ENCODE results near the gene KRT84.

The KRT84 gene

GRCh38 chr12:52381206-52381605, 4.2 kb downstream of the KRT84 start:
- DNase-seq = no peak

GRCh38 chr12:52380271-52380694, 5.2 kb downstream of the KRT84 start:
- DNase-seq = no peak

GRCh38 chr12:52379536-52379935, 5.9 kb downstream of the KRT84 start:
- no peak for DNase-seq

GRCh38 chr12:52378091-52378490, 7.4 kb downstream of the KRT84 start:
- DNase-seq = no peak

- no peak for DNase-seq
These were observed 8.2 kb downstream of the KRT84 start for GRCh38 chr12:52377266-52377665.

GRCh38 chr12:52372216-52373154, 13.0 kb downstream of the KRT84 start:
- DNase-seq = no peak

GRCh38 chr12:52371716-52372115, 13.7 kb downstream of the KRT84 start:
- no peak for DNase-seq

GRCh38 chr12:52370926-52371608, 14.4 kb downstream of the KRT84 start:
- no peak for DNase-seq

GRCh38 chr12:52369809-52370208, 15.6 kb downstream of the KRT84 start:
- DNase-seq = no peak

- no peak for DNase-seq
These were observed 16.2 kb downstream of the KRT84 start for GRCh38 chr12:52369211-52369610.

GRCh38 chr12:52368508-52368907, 16.9 kb downstream of the KRT84 start:
- no peak for DNase-seq

GRCh38 chr12:52367876-52368275, 17.6 kb downstream of the KRT84 start:
- no peak for DNase-seq

GRCh38 chr12:52366738-52367485, 18.5 kb downstream of the KRT84 start, which contains the start of gene KRT85:
KRT85 (minus strand) TSS chr12:52367481; CDS start chr12:52367405, 76 bp downstream.
- no peak for DNase-seq

- no peak for DNase-seq
These were observed 20.5 kb downstream of the KRT84 start for GRCh38 chr12:52364901-52365489.

GRCh38 chr12:52364061-52364460, 21.4 kb downstream of the KRT84 start:
- DNase-seq = no peak

- no peak for DNase-seq
These were observed 22.3 kb downstream of the KRT84 start for GRCh38 chr12:52363111-52363679.

GRCh38 chr12:52362118-52362726, 23.2 kb downstream of the KRT84 start:
- DNase-seq = no peak

GRCh38 chr12:52361553-52361952, 23.9 kb downstream of the KRT84 start:
- no peak for DNase-seq

GRCh38 chr12:52360663-52361271, 24.7 kb downstream of the KRT84 start:
- DNase-seq = no peak

GRCh38 chr12:52360106-52360662, 25.3 kb downstream of the KRT84 start:
- no peak for DNase-seq

- DNase-seq = no peak
These were observed 25.8 kb downstream of the KRT84 start for GRCh38 chr12:52359621-52360061.

Measured in NCI-H1436 treated with DMSO at 0.1 percent for 48 hours (cell line).